Keratinocyte (primary cell): Measurements from ENCODE around the gene CDC42BPG. TPM values are rescaled to one million over a fixed set of nuclear protein-coding genes. Genes with fewer than 3 reads are reported as not detected.
"Not testable (repeated sequence)": the region's sequence is repeated elsewhere in the genome, so short reads cannot be mapped to it uniquely, and the experiment has no call there.

ENCODE experiments used
- DNase-seq: peaks from one replicate; pipeline ENCODE4 v3.0.0-alpha.2; 2011; ENCODE audit warnings: low read depth, missing footprints, low spot score
- FAIRE-seq: peaks from 2 replicates; lab custom pipeline; 2011; peaks lifted over from hg19 to GRCh38; lab: Jason Lieb, UNC
- H2AFZ ChIP-seq: 2 replicates; pipeline ENCODE4 v1.6.0; 2012; ENCODE audit warnings: low read length, control low read depth, inconsistent platforms; ENCODE audit not compliant: control insufficient read depth
- H3K27ac ChIP-seq: 2 replicates; pipeline ENCODE4 v1.5.1; 2011; ENCODE audit warnings: low read length; ENCODE audit not compliant: control insufficient read depth, insufficient read depth
- H3K27me3 ChIP-seq: 3 replicates; pipeline ENCODE4 v1.6.0; 2011; ENCODE audit warnings: low read length; ENCODE audit not compliant: control insufficient read depth, insufficient read depth; ENCODE audit errors: extremely low read depth
- H3K36me3 ChIP-seq, 2 experiments: 2 replicates in 1 of 2; 3 replicates in 1 of 2; pipeline ENCODE4 v1.5.1; 2011; ENCODE audit warnings: low read length in 2 of 2, mild to moderate bottlenecking in 1 of 2; ENCODE audit not compliant: control insufficient read depth in 2 of 2, insufficient read depth in 2 of 2; ENCODE audit errors: extremely low read depth in 1 of 2
- H3K4me1 ChIP-seq: 3 replicates; pipeline ENCODE4 v1.5.1; 2011; ENCODE audit warnings: low read length; ENCODE audit not compliant: control insufficient read depth, insufficient read depth; ENCODE audit errors: extremely low read depth
- H3K4me2 ChIP-seq: 3 replicates; pipeline ENCODE4 v1.6.0; 2011; ENCODE audit warnings: low read depth, low read length; ENCODE audit not compliant: control insufficient read depth, insufficient read depth; ENCODE audit errors: extremely low read depth
- H3K4me3 ChIP-seq, 3 experiments: fragments of 200-600 bp in 1 of 3; sonication (generic) in 1 of 3; 2 replicates in 2 of 3; 3 replicates in 1 of 3; pipeline ENCODE4 v1.5.1; 2011 to 2016; ENCODE audit warnings: low read length in 3 of 3, mild to moderate bottlenecking in 3 of 3, control low read depth in 2 of 3, inconsistent platforms in 1 of 3, low read depth in 1 of 3, mixed read lengths in 1 of 3, mixed run types in 1 of 3, moderate library complexity in 1 of 3; ENCODE audit not compliant: control insufficient read depth in 2 of 3, insufficient read depth in 2 of 3; ENCODE audit errors: extremely low read depth in 1 of 3
- H3K79me2 ChIP-seq: 2 replicates; pipeline ENCODE4 v1.6.0; 2012; ENCODE audit warnings: low read length; ENCODE audit not compliant: control insufficient read depth, insufficient read depth
- H3K9ac ChIP-seq: 3 replicates; pipeline ENCODE4 v1.6.0; 2011; ENCODE audit warnings: low read length; ENCODE audit not compliant: control insufficient read depth, insufficient read depth; ENCODE audit errors: extremely low read depth
- H3K9me1 ChIP-seq: 3 replicates; pipeline ENCODE4 v1.6.0; 2011; ENCODE audit warnings: low read length; ENCODE audit not compliant: control insufficient read depth, insufficient read depth; ENCODE audit errors: extremely low read depth
- H3K9me3 ChIP-seq: 2 replicates; pipeline ENCODE4 v1.5.1; 2012; ENCODE audit warnings: low read depth, low read length; ENCODE audit not compliant: control insufficient read depth
- H4K20me1 ChIP-seq: 3 replicates; pipeline ENCODE4 v1.6.0; 2011; ENCODE audit warnings: low read length; ENCODE audit not compliant: control insufficient read depth, insufficient read depth; ENCODE audit errors: extremely low read depth
- CTCF ChIP-seq, 3 experiments: IDR thresholded peaks in 1 of 3; conservative IDR thresholded peaks in 1 of 3; optimal IDR thresholded peaks in 1 of 3; 2 replicates in 2 of 3; 3 replicates in 1 of 3; pipeline versions ENCODE3 to v1.5.1; 2011; ENCODE audit warnings: low read length in 3 of 3, mild to moderate bottlenecking in 3 of 3, moderate library complexity in 2 of 3, control low read depth in 1 of 3, inconsistent platforms in 1 of 3; ENCODE audit not compliant: insufficient read depth in 2 of 3; ENCODE audit errors: extremely low read depth in 1 of 3
- EZH2 ChIP-seq: IDR thresholded peaks from one replicate; pipeline ENCODE4 v1.6.1; 2012; ENCODE audit warnings: inconsistent platforms, mild to moderate bottlenecking, low read length, moderate library complexity
- dilution Hi-C: fragments of 300-500 bp; cut with MboI; formaldehyde crosslinking; loops from one replicate; pipeline ENCODE4 v1.7.0; 2020; ENCODE audit warnings: low sequenced_read_pairs; ENCODE audit not compliant: extremely low pct_ligation_motif_present
- polyA plus RNA-seq, 5 experiments: library from polyadenylated mRNA; depleted of rRNA in 3 of 5; stranded (reverse) in 3 of 5; stranded (forward) in 1 of 5; unstranded in 1 of 5; fragments of >200 nt; gene quantifications; 1 replicate in 1 of 5; 2 replicates in 3 of 5; 3 replicates in 1 of 5; pipeline versions ENCODE4 v1.2.1 to v1.2.3, GENCODE V29; 2011 to 2012; ENCODE audit warnings: missing spikeins in 2 of 5, low read depth in 1 of 5, low replicate concordance in 1 of 5

Gene CDC42BPG
- polyA plus RNA-seq, 1 donor (not counting 4 experiments of a cell fraction or from before 2014, with no cell fraction given): 2.5 TPM

DNA sequence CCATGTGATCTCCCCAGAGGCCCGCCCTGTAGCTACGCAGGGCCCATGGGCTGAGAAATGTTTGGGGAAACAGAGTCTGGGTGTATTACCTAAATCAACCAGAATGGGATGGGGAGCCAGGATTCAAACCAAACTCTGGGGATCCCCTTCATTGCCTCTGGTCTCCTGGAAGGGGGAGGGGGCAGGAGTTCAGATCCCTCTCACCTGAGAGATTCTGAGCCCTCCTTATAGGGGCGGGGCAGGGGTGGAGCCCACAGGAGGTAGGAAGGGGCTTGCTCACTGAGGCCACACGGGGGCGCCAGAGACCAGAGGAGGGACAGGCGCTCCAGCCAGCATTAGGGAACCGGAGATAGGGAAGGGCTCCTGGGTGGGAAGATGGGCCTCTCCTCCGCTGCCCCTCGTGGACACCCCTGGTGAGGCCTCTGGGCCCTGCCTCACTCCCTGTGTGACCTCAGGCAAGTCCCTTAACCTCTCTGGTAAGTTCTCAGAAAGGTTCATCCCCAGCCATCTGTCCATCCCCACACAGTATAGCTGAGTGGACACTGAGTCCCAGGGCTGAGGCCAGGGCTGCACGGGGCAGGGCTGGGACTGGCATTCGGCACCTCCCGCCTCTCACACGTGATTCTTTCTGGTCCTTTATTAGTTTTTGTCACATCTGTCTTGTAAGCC lies 2.7 kb upstream of the CDC42BPG start:
- dilution Hi-C loops: no loop called here
- TF ChIP-seq CTCF (optimal IDR thresholded peaks at IDR 0.05 in 1 of 3, IDR thresholded peaks at IDR 0.05 in 1 of 3, conservative IDR thresholded peaks at IDR 0.05 in 1 of 3; ENCODE audit: extremely low read depth in 1 of 3, insufficient read depth in 2 of 3, low read length in 3 of 3): peak in 2 of 3 experiments; percentile 86 to 96
- TF ChIP-seq EZH2: no peak
- Histone ChIP-seq H3K27ac (no peak overlapping the region), H3K9me3 (no peaks in the 10 kb centered on the region), H3K4me2 (no peak overlapping the region), H3K4me3 (no peak overlapping the region), H3K27me3 (no peaks in the 10 kb centered on the region), H3K9me1 (no peaks in the 10 kb centered on the region), H4K20me1 (no peaks in the 10 kb centered on the region), H3K79me2 (peaks cover 9% of the 10 kb centered on the region), H3K36me3 (peaks cover 1 to 11% of the 10 kb centered on the region in 2 experiments), H3K4me1 (peaks cover 59% of the 10 kb centered on the region), H2AFZ (no peak overlapping the region), H3K9ac (no peak overlapping the region)
- DNase-seq (peak; percentile 67), FAIRE-seq (peak; percentile 36)

GRCh38 chr11:64845776-64846129 lies 1.3 kb upstream of the CDC42BPG start:
- Histone ChIP-seq H3K79me2 (peaks cover 13% of the 10 kb centered on the region), H3K4me1 (peaks cover 53% of the 10 kb centered on the region)
- DNase-seq, H3K36me3 ChIP-seq, H3K27ac ChIP-seq, H3K27me3 ChIP-seq, H3K4me3 ChIP-seq, H2AFZ ChIP-seq, H4K20me1 ChIP-seq, FAIRE-seq, H3K9me3 ChIP-seq, H3K9me1 ChIP-seq, H3K4me2 ChIP-seq, H3K9ac ChIP-seq, dilution Hi-C loops: not testable (repeated sequence)
